Measurements from ENCODE around the gene NOP53.
"Not testable (repeated sequence)": the region's sequence is repeated elsewhere in the genome, so short reads cannot be mapped to it uniquely, and the experiment has no call there.

NOP53 gene

DNA sequence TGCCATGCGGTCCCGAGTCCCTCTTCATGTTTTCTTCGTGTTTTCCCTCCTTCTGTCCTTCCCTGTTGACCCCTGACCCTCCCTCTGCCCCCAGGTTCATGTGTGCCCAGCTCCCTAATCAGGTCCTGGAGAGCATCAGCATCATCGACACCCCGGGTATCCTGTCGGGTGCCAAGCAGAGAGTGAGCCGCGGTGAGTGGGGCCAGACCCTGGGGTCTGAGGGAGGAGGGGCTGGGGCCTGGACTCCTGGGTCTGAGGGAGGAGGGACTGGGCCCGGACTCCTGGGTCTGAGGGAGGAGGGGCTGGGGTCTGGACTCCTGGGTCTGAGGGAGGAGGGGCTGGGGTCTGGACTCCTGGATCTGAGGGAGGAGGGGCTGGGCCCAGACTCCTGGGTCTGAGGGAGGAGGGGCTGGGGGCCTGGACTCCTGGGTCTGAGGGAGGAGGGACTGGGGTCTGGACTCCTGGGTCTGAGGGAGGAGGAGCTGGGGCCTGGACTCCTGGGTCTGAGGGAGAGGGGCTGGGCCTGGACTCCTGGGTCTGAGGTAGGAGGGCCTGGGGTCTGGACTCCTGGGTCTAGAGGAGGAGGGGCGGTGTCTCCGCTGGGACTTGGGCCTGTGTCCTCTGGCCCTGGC lies 26.8 kb upstream of the NOP53 start:
- not testable (repeated sequence) for DNase-seq

DNA sequence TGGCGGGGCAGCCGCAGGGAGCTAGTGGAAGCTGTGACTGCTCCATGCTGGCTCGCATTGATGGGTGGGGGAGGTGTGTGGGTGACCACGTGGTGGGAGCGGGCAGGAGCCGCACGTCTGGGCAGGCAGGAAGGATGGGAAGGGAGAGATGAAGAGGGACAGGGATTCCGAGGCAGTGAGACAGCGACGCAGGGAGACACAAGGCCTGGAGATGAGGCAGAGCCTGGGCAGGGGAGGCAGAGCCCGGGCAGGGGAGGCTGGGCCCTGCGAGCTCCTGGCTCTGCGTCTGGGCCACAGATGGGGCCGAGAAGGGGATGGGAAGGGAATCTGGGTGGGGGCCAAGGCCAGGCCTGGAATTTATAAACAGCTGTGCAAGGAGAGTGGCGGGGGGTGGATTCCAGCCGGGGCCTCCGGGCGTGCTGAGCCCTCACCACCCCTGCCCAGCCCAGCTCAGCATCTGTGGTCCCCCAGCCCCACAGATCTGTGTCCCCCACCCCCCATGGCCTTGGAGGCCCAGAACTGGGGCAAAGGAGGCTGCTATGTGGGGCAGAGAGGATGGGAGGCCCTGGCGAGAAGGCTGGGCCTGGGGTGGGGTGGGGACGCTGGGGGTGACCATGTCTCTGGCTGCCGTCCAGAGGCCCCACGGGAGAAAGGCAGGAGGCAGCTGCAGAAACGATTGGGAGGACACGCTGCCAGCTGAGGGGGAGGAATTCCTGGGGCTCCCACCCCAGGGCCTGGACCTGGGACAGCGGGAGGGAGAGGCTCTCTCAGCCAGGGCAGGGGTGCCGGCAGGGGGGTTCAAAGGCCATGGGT lies 26.1 kb upstream of the NOP53 start:
- DNase-seq = no peak

DNA sequence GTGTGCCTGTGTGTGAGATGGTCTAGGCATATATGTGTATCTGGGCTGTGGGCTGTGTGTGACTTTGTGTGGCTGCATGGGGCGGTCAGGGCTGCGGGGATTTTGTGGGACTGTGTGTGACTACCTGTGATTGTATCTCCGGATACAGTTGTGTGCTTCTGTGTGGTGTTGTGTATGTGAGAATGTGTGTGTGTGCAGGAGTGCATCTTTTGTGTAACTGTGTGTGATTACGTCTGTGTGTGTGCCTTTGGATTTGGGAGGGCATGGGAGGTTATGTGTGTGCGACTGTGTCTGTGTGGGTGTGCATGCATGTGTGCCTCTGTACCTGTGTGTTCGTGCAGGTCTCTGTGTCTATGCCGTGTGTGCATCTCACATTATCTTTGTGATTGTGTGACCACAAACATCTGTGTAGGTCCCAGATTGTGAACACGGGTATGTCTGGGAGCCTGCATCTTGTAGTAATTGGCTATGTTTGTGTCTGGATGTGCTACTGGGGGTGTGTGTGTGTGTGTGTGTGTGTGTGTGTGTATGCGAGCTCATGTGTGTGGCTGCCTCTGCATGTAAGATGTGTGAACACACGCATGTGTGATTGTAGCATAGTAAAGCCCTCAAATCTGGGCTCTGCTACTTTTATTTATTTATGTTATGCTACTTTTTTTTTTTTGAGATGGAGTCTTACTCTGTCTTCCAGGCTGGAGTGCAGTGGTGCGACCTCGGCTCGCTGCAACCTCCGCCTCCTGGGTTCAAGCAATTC lies 24.5 kb upstream of the NOP53 start:
- no peak for DNase-seq

DNA sequence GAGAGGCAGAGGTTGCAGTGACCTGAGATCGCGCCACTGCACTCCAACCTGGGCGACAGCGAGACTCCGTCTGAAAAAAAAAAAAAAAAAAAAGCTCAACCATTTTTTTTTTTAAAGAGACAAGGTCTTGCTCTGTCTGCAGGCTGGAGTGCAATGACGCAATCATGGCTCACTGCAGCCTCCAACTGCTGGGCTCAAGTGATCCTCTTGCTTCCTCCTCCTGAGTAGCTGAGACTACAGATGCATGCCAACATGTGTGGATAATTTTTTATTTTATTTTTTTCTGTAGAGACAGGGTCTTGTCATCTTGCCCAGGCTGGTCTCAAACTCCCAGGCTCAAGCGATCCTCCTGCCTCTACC lies 21.8 kb upstream of the NOP53 start:
- DNase-seq = peak; percentile 44

DNA sequence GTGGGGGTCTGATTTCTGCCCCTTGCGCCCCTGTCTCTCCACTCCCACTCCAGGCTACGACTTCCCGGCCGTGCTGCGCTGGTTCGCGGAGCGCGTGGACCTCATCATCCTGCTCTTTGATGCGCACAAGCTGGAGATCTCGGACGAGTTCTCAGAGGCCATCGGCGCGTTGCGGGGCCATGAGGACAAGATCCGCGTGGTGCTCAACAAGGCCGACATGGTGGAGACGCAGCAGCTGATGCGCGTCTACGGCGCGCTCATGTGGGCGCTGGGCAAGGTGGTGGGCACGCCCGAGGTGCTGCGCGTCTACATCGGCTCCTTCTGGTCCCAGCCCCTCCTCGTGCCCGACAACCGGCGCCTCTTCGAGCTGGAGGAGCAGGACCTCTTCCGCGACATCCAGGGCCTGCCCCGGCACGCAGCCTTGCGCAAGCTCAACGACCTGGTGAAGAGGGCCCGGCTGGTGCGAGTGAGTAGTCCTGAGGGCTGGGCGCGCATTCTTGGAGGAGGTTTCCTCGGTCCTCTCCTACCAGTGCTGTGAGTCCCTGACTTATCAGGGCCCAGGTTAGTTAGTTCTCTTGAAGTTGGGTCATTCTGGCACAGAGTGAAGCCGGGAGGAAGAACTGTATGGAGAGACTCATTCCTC lies 19.5 kb upstream of the NOP53 start:
- DNase-seq = no peak

- no peak for DNase-seq
These were observed 18.9 kb upstream of the NOP53 start for GRCh38 chr19:47726467-47726866.

DNA sequence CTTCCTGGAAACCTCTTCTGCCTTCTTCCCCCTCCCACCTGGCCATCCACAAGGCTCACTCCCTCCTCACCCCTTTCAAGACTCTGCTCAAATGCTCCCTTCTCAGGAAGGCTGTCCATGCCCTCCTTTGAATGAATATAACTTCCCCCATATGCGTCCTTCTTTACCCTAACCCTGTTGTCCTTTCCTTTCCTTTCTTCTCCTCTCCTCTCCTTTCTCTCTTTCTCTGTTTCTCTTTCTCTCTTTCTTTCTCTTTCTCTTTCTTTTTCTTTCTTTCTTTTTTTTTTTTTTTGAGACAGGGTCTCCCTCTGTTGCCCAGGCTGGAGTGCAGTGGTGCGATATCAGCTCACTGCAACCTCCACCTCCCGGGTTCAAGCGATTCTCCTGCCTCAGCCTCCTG lies 17.1 kb upstream of the NOP53 start:
- not testable (repeated sequence) for DNase-seq

GRCh38 chr19:47729468-47729798 lies 15.9 kb upstream of the NOP53 start:
- no peak for DNase-seq

DNA sequence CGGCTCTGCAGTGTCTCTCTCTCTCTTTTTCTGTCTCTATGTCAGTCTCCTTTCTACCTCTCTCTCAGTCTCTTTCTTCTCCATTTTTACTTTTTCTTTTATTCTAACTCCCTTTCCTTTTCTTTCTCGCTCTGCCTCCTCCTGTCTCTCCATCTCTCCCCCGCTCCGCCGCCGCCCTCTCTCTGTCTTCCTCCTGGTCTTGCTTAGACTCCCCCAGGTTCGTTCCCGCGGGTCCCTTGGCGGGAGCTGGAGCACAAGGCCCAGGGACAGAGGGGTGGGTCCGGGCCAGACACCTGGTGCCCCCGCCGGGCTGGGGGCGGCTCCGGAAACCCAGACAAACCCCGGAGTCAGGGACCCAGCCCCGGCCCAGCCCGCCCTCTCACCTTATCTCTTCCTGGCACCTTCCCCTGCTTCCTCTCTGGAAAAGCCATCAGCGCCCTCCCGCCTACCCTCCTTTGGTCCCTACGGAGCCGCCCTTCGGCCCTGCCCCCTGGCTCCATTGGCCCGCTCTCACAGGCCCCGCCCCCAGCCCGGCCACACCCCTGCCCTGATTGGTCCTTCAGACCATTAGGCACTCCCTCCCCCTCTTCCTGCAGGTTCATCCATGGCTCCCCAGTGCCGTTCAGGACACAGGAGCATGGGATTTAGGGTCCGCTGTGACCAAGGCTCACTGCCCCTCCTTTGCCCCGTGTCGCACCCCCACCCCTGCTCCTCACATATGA lies 15.4 kb upstream of the NOP53 start:
- DNase-seq = peak; percentile 70

GRCh38 chr19:47730521-47730889 lies 14.8 kb upstream of the NOP53 start:
- no peak for DNase-seq

GRCh38 chr19:47730910-47731309 lies 14.4 kb upstream of the NOP53 start:
- DNase-seq = no peak

- DNase-seq = no peak
These were observed 10.2 kb upstream of the NOP53 start for GRCh38 chr19:47735131-47735530.

- no peak for DNase-seq
These were observed 4.4 kb upstream of the NOP53 start for GRCh38 chr19:47740866-47741519.

- DNase-seq = no peak
These were observed 3.7 kb upstream of the NOP53 start for GRCh38 chr19:47741544-47742140.

DNA sequence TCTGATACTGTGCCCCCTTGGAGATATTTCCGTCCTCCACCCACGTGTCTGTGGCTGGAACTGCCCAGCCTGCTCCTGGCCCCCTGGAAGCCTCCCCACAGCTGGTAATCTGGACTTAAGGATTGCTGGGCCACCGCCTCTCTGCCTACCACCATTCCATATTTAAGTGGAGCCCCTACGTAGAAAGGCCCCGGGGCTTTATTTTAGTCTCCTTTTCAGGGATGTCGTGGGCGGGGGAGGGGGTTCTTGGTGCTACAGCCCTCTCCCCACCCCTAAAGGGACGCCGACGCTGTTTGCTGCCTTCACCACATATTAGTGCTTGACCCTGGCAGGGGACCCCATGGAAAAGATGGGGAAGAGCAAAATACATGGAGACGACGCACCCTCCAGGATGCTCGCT lies 2.7 kb upstream of the NOP53 start:
- no peak for DNase-seq

DNA sequence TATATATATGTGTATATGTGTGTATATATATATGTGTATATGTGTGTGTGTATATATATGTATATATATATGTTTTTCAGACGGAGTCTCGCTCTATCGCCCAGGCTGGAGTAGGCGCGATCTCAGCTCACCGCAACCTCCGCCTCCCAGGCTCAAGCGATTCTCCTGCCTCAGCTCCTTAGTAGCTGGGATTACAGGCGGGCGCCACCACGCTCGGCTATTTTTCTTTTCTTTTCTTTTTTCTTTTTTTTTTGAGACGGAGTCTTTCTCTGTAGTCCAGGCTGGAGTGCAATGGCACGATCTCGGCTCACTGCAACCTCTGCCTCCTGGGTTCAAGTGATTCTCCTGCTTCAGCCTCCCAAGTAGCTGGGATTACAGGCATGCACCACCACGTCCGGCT lies 783 bp downstream of the NOP53 start:
- DNase-seq = not testable (repeated sequence)

- DNase-seq = no peak
These were observed 4.0 kb downstream of the NOP53 start for GRCh38 chr19:47749326-47749725.

- no peak for DNase-seq
These were observed 5.4 kb downstream of the NOP53 start for GRCh38 chr19:47750752-47751151.

DNA sequence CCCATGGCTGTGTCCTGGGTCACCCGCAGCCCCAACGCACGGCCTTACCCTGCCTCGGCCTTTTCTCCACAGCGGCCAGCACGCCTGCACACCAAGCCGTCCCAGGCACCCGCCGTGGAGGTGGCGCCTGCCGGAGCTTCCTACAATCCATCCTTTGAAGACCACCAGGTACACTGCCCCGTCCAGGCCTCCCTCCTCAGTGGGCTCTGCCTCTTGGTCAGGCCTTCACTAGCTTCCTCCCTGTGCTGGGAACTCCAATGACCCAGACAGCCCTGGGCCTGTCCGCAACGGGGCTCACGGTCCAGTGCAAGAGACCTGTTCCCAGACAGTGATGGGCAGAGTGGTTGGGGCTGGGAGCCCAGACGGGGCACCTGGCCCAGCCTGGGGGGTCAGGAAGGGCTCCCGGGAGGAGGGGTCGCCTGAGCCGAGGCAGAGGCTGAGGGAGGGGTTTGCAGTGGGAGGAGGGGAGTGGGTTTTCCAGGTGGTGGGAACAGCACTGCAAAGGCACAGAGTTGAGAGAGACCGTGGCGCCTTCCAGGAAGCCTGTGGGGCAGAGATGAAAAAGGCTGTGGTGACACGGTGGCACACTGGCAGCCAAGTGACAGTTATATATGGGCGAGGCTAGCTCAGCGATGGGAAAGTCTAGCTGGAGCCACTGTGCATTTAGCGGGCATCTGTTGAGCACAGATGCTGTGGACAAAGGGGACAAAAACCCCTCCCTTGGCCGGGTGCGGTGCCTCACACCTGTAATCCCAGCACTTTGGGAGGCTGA lies 7.3 kb downstream of the NOP53 start:
- no peak for DNase-seq

- no peak for DNase-seq
These were observed 9.1 kb downstream of the NOP53 start for GRCh38 chr19:47754206-47755064.

All from DMS153 (cell line).